Kidney (tissue), 14 donors: ENCODE measurements around the gene MSRB3. TPM values are rescaled to one million over a fixed set of nuclear protein-coding genes. Genes with fewer than 3 reads are reported as not detected.

Experiments
- DNase-seq, 5 donors: peaks; one replicate each; pipeline ENCODE4 v3.0.0-alpha.2; 2013 to 2020
- FAIRE-seq: peaks from 2 replicates; lab custom pipeline; 2012; peaks lifted over from hg19 to GRCh38; lab: Jason Lieb, UNC
- H3K27ac ChIP-seq, 2 donors: one replicate each; pipeline ENCODE4 v1.7.0; 2013; ENCODE audit warnings: low read depth in 2 of 2, low read length in 2 of 2, inconsistent platforms in 1 of 2
- H3K27me3 ChIP-seq: one replicate; pipeline ENCODE4 v1.7.1; 2013; ENCODE audit warnings: low read length, inconsistent platforms; ENCODE audit not compliant: control insufficient read depth, insufficient read depth
- H3K36me3 ChIP-seq, 3 donors: one replicate each; pipeline versions ENCODE4 v1.7.0 to v1.7.1; 2013; ENCODE audit warnings: low read length in 3 of 3, control low read depth in 1 of 3, inconsistent platforms in 1 of 3; ENCODE audit not compliant: insufficient read depth in 3 of 3, control insufficient read depth in 2 of 3
- H3K4me1 ChIP-seq, 3 donors: one replicate each; pipeline versions ENCODE4 v1.7.0 to v1.7.1; 2013; ENCODE audit warnings: low read length in 3 of 3, inconsistent platforms in 1 of 3, low read depth in 1 of 3; ENCODE audit not compliant: control insufficient read depth in 2 of 3, insufficient read depth in 2 of 3
- H3K4me3 ChIP-seq, 3 donors: one replicate each; pipeline versions ENCODE4 v1.7.0 to v1.8.1; 2013; ENCODE audit warnings: low read length in 3 of 3, control low read depth in 1 of 3, inconsistent platforms in 1 of 3
- H3K9ac ChIP-seq, 3 donors: one replicate each; pipeline versions ENCODE4 v1.7.0 to v1.7.1; 2013; ENCODE audit warnings: low read length in 3 of 3, control low read depth in 1 of 3, inconsistent platforms in 1 of 3
- H3K9me3 ChIP-seq, 3 donors: one replicate each; pipeline versions ENCODE4 v1.7.0 to v1.7.1; 2013; ENCODE audit warnings: low read length in 3 of 3, control low read depth in 1 of 3, inconsistent platforms in 1 of 3; ENCODE audit not compliant: control insufficient read depth in 2 of 3, insufficient read depth in 1 of 3
- intact Hi-C: fragments of 100-400 bp; cut with DNase I; formaldehyde crosslinking; loops from one replicate; pipeline ENCODE4 v1.11.1; 2022
- polyA plus RNA-seq: library from polyadenylated mRNA; stranded (reverse); fragments of 350-450 nt; fragmentation: Illumina TruSeq; extraction: RNeasy Lipid Tissue Mini Kit (QIAGEN cat#74804); gene quantifications from one replicate; pipeline ENCODE4 v1.2.3, GENCODE V29; 2014; ENCODE audit warnings: low read depth, low replicate concordance; ENCODE audit not compliant: insufficient read depth
- total RNA-seq: library from RNA; stranded (reverse); fragmentation: NEBNext Ultra II Directional; extraction: Animal tissue kit (Norgen Biotek cat#: 25700); gene quantifications from one replicate; pipeline ENCODE4 v1.2.1, GENCODE V29; 2021
- TF ChIP-seq, protein P1 (sequence below): IDR thresholded peaks from 3 replicates; pipeline ENCODE4 v1.5.1; 2012; ENCODE audit warnings: mild to moderate bottlenecking, moderate library complexity, borderline replicate concordance; ENCODE audit not compliant: insufficient read depth; ENCODE audit errors: extremely low read depth
- donor health status: control.
- donor health status: control.
- donor health status: control.
- donor health status: control.
- donor health status: control.
- donor health status: DM: yes; HTN: yes; CAD: no.
- donor health status: Normal renal cell carcinoma (clear cell type).

MSRB3 gene
- total and polyA plus RNA-seq, 2 donors from 2014 or later = 10.3 to 35.9 TPM

DNA sequence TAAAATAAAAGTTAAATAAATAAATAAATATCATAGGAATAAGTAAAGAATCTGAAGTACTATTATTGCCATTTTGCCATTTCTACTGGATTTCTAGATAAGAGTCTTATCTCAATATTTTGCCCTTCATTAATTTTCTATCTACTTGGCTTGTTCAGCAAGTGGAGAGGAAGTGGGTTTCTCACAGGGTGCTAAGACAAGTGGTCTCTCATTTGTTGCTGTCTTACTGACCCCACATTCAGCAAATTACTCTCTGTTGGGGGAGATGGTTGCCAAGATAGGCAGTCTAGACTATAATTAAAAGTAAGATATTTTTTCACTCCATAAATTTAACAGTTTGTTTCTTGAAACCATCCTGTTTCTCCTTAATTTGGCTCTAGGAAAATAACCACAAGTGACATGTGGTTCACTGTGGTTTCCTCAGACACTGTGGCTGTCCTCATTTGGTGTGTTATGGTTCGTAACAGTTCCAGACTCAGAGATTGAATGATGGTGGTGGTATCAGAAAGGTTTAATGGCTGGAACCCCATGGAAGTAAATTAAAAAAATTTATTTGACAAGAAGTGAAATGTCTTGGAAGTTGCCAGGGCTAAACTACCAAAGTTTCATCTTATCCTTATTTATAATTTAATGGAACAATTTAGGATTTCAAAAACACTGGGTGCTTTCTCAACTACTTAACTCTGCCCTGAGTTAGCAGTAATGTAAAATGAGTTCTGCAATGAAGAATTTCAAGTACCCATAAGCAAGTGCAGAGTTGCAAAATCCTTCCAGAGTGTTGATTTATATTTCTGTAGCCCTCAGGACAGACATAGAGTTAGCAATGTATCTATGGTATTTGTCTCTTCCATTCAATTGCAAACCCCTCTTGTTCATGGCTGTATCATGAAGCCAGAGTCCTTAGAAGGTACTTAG is 214.8 kb downstream of the MSRB3 start:
- H3K9me3 ChIP-seq = no peaks in the 10 kb centered on the region
- H3K27ac ChIP-seq = no peak overlapping the region
- intact Hi-C loops = no loop called here
- H3K4me3 ChIP-seq = no peak overlapping the region
- H3K4me1 ChIP-seq = no peaks in the 10 kb centered on the region
- no peaks in the 10 kb centered on the region for H3K27me3 ChIP-seq
- TF ChIP-seq, protein P1, sequence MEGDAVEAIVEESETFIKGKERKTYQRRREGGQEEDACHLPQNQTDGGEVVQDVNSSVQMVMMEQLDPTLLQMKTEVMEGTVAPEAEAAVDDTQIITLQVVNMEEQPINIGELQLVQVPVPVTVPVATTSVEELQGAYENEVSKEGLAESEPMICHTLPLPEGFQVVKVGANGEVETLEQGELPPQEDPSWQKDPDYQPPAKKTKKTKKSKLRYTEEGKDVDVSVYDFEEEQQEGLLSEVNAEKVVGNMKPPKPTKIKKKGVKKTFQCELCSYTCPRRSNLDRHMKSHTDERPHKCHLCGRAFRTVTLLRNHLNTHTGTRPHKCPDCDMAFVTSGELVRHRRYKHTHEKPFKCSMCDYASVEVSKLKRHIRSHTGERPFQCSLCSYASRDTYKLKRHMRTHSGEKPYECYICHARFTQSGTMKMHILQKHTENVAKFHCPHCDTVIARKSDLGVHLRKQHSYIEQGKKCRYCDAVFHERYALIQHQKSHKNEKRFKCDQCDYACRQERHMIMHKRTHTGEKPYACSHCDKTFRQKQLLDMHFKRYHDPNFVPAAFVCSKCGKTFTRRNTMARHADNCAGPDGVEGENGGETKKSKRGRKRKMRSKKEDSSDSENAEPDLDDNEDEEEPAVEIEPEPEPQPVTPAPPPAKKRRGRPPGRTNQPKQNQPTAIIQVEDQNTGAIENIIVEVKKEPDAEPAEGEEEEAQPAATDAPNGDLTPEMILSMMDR = no peak
- H3K36me3 ChIP-seq = no peaks in the 10 kb centered on the region
- DNase-seq (no peak), FAIRE-seq (no peak)
- no peak overlapping the region for H3K9ac ChIP-seq

DNA sequence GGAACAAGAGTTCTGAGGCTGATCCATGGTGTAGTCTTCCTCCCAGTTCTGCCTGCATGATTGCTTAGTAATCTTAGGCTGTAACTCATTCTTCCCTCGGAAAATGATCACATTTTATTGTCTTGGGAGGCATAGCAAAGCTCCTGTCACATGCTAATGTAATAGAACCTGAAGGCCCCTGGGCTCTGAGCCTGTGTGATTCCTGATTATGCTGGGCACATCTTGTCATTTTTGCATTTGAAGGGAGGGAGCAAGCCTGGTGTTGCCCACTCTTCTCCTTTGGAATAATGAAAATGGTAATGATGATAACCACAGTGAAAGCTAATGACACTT is 215.4 kb downstream of the MSRB3 start:
- no peaks in the 10 kb centered on the region for H3K4me1 ChIP-seq
- no peak for DNase-seq
- no peaks in the 10 kb centered on the region for H3K36me3 ChIP-seq
- H3K27me3 ChIP-seq = no peaks in the 10 kb centered on the region
- intact Hi-C loops = no loop called here
- FAIRE-seq = no peak
- H3K9me3 ChIP-seq = no peaks in the 10 kb centered on the region
- TF ChIP-seq, protein P1 = no peak
- H3K9ac ChIP-seq = no peak overlapping the region
- H3K27ac ChIP-seq = no peak overlapping the region
- no peak overlapping the region for H3K4me3 ChIP-seq

DNA sequence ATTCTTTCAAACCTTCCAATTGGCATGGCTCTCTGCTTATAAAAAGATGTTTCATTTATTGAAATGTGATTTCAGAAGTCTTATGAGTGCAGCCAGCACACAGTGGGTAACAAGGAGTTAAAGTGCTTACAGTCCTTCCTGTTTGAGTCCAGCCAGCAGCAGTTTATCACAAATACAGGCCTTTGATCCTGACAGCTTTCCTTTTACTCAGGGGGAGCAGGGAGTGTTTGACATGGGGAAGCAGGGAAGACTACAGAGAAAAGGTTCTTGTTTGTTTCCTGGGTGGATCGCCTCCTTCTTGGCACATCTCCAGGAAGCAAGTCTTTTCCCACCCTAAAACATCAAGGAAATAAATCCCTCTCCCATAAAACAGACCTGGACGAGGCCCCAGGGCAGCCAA is 216.1 kb downstream of the MSRB3 start:
- no peaks in the 10 kb centered on the region for H3K27me3 ChIP-seq
- H3K36me3 ChIP-seq = no peaks in the 10 kb centered on the region
- H3K4me1 ChIP-seq = no peaks in the 10 kb centered on the region
- DNase-seq (peak in 4 of 5 donors; percentile 45 to 89 (median 72)), FAIRE-seq (no peak)
- no peak overlapping the region for H3K27ac ChIP-seq
- no peak overlapping the region for H3K4me3 ChIP-seq
- no peak overlapping the region for H3K9ac ChIP-seq
- H3K9me3 ChIP-seq = no peaks in the 10 kb centered on the region
- intact Hi-C loops = no loop called here
- TF ChIP-seq, protein P1 = no peak
